Endothelial cell of umbilical vein (primary cell): ENCODE measurements around the gene CACNA1E. TPM values are rescaled to one million over a fixed set of nuclear protein-coding genes. Genes with fewer than 3 reads are reported as not detected.

ENCODE experiments used
- BruUV-seq: library from RNA; stranded (reverse); fragments of 400-500 nt; replicated peaks from 2 replicates; lab custom pipeline; 2021; lab: Mats Ljungman, UMichigan
- CTCF ChIA-PET: fragments of 300-600, 350-600 bp; sonication (Branson Sonifier 250); formaldehyde crosslinking; loops from one replicate; lab custom pipeline; 2021; ENCODE audit warnings: antibody characterized with exemption, inconsistent platforms; lab: Charles Lee
- POLR2A ChIA-PET: fragments of 300-600, 350-600 bp; sonication (Branson Sonifier 250); formaldehyde crosslinking; loops from one replicate; lab custom pipeline; 2021; ENCODE audit warnings: antibody characterized with exemption, inconsistent platforms; lab: Charles Lee
- DNase-seq: peaks from one replicate; pipeline ENCODE4 v3.0.0-alpha.2; 2011; ENCODE audit warnings: low read depth, low spot score
- FAIRE-seq: peaks from 2 replicates; lab custom pipeline; 2011; peaks lifted over from hg19 to GRCh38; lab: Jason Lieb, UNC
- H2AFZ ChIP-seq: 2 replicates; pipeline ENCODE4 v1.6.0; 2012; ENCODE audit warnings: low read depth, low read length, control low read depth, inconsistent platforms
- H3K27ac ChIP-seq: 2 replicates; pipeline ENCODE4 v1.5.1; 2011; ENCODE audit warnings: low read depth, mild to moderate bottlenecking, control low read depth, low read length, moderate library complexity; ENCODE audit not compliant: insufficient read depth
- H3K27me3 ChIP-seq, 2 experiments: 2 replicates each; pipeline versions ENCODE4 v1.6.0 to v1.6.1; 2011; ENCODE audit warnings: low read length in 2 of 2, mixed read lengths in 1 of 2; ENCODE audit not compliant: control insufficient read depth in 2 of 2, insufficient read depth in 2 of 2
- H3K36me3 ChIP-seq, 2 experiments: 2 replicates in 1 of 2; 3 replicates in 1 of 2; pipeline ENCODE4 v1.5.1; 2011; ENCODE audit warnings: low read length in 2 of 2, mild to moderate bottlenecking in 1 of 2, moderate library complexity in 1 of 2; ENCODE audit not compliant: control insufficient read depth in 2 of 2, insufficient read depth in 2 of 2; ENCODE audit errors: extremely low read depth in 1 of 2
- H3K4me1 ChIP-seq: 3 replicates; pipeline ENCODE4 v1.5.1; 2011; ENCODE audit warnings: mild to moderate bottlenecking, low read length; ENCODE audit not compliant: control insufficient read depth, insufficient read depth; ENCODE audit errors: extremely low read depth
- H3K4me2 ChIP-seq: 2 replicates; pipeline ENCODE4 v1.6.1; 2011; ENCODE audit warnings: low read length, control low read depth, mixed read lengths; ENCODE audit not compliant: insufficient read depth
- H3K4me3 ChIP-seq, 3 experiments: fragments of 200-600 bp in 1 of 3; sonication (generic), shearing (Covaris generic) in 1 of 3; replicated peaks in 1 of 3; 2 replicates each; pipeline ENCODE4 v1.5.1; 2011 to 2016; ENCODE audit warnings: control low read depth in 3 of 3, low read length in 3 of 3, mild to moderate bottlenecking in 2 of 3, inconsistent platforms in 1 of 3, low read depth in 1 of 3, moderate library complexity in 1 of 3; ENCODE audit not compliant: insufficient read depth in 1 of 3
- H3K79me2 ChIP-seq: 2 replicates; pipeline ENCODE4 v1.6.0; 2012; ENCODE audit warnings: low read length, inconsistent platforms; ENCODE audit not compliant: control insufficient read depth, insufficient read depth
- H3K9ac ChIP-seq: replicated peaks from 2 replicates; pipeline ENCODE3; 2011; ENCODE audit warnings: low read length, control low read depth; ENCODE audit not compliant: insufficient read depth; ENCODE audit errors: extremely low read depth
- H3K9me1 ChIP-seq: replicated peaks from 3 replicates; pipeline ENCODE4 v1.6.0; 2011; ENCODE audit warnings: mild to moderate bottlenecking, low read length; ENCODE audit not compliant: control insufficient read depth, insufficient read depth; ENCODE audit errors: extremely low read depth
- H3K9me3 ChIP-seq: replicated peaks from 2 replicates; pipeline ENCODE4 v1.5.1; 2012; ENCODE audit warnings: low read length, inconsistent platforms; ENCODE audit not compliant: control insufficient read depth, insufficient read depth
- H4K20me1 ChIP-seq: replicated peaks from 2 replicates; pipeline ENCODE3; 2011; ENCODE audit warnings: mild to moderate bottlenecking, low read length; ENCODE audit not compliant: control insufficient read depth, insufficient read depth; ENCODE audit errors: extremely low read depth
- CTCF ChIP-seq, 2 donors: IDR thresholded peaks; 1 replicate in 1 of 2; 2 replicates in 1 of 2; pipeline ENCODE4 v1.5.1; 2011; ENCODE audit warnings: low read length in 2 of 2, mild to moderate bottlenecking in 2 of 2, moderate library complexity in 2 of 2, control low read depth in 1 of 2, inconsistent platforms in 1 of 2, low read depth in 1 of 2; ENCODE audit not compliant: insufficient read depth in 1 of 2; ENCODE audit errors: extremely low read depth in 1 of 2
- EZH2 ChIP-seq: IDR thresholded peaks from 2 replicates; pipeline ENCODE4 v1.6.1; 2012; ENCODE audit warnings: borderline replicate concordance, low read depth, mild to moderate bottlenecking, moderate library complexity, low read length, inconsistent platforms; ENCODE audit not compliant: severe bottlenecking
- FOS ChIP-seq: IDR thresholded peaks from 2 replicates; pipeline ENCODE4 v1.6.1; 2011; ENCODE audit warnings: mild to moderate bottlenecking, low read length, moderate library complexity, borderline replicate concordance; ENCODE audit not compliant: insufficient read depth
- GATA2 ChIP-seq: IDR thresholded peaks from 2 replicates; pipeline ENCODE4 v1.7.0; 2011; ENCODE audit warnings: low read depth, mild to moderate bottlenecking, moderate library complexity, mixed read lengths, low read length; ENCODE audit not compliant: insufficient read length, insufficient read depth
- JUN ChIP-seq: IDR thresholded peaks from 2 replicates; pipeline ENCODE4 v1.6.1; 2011; ENCODE audit warnings: borderline replicate concordance, low read depth; ENCODE audit not compliant: insufficient read length, insufficient read depth
- MAX ChIP-seq: IDR thresholded peaks from 2 replicates; pipeline ENCODE4 v1.6.1; 2011; ENCODE audit not compliant: insufficient read depth, insufficient read length
- MYC ChIP-seq: IDR thresholded peaks from one replicate; pipeline ENCODE4 v1.6.1; 2011; ENCODE audit warnings: mild to moderate bottlenecking, low read depth, low read length
- POLR2A ChIP-seq: IDR thresholded peaks from 2 replicates; pipeline ENCODE4 v1.6.1; 2012; ENCODE audit warnings: low read depth, mild to moderate bottlenecking, control low read depth, low read length
- POLR2AphosphoS5 ChIP-seq: IDR thresholded peaks from 2 replicates; pipeline ENCODE4 v1.6.1; 2012; ENCODE audit warnings: low read depth, mild to moderate bottlenecking, control low read depth, low read length, moderate library complexity; ENCODE audit not compliant: insufficient read depth
- dilution Hi-C: fragments of 300-500 bp; cut with MboI; formaldehyde crosslinking; loops from one replicate; pipeline ENCODE4 v1.15.0; 2019; ENCODE audit warnings: low sequenced_read_pairs; ENCODE audit not compliant: extremely low pct_ligation_motif_present
- intact Hi-C: fragments of 100-400 bp; cut with micrococcal nuclease; formaldehyde crosslinking; loops from one replicate; pipeline ENCODE4 v1.10.0; 2022
- polyA plus RNA-seq, 4 experiments: library from polyadenylated mRNA; depleted of rRNA in 3 of 4; stranded (reverse) in 3 of 4; unstranded in 1 of 4; fragments of >200 nt; gene quantifications; 2 replicates each; pipeline versions ENCODE4 v1.2.1 to v1.2.3, GENCODE V29; 2011 to 2012; ENCODE audit warnings: missing spikeins in 1 of 4
- total RNA-seq: library from RNA; stranded (reverse); gene quantifications from 2 replicates; pipeline ENCODE4 v1.2.3, GENCODE V29; 2021

CACNA1E gene
- total and polyA plus RNA-seq, 2 donors (not counting 3 experiments of a cell fraction or from before 2014, with no cell fraction given) = not detected

GRCh38 chr1:181783208-181783607, 299.9 kb downstream of the CACNA1E start:
- Histone ChIP-seq H3K9ac (no peak overlapping the region), H3K36me3 (no peaks in the 10 kb centered on the region), H3K79me2 (no peaks in the 10 kb centered on the region), H2AFZ (no peak overlapping the region), H4K20me1 (no peaks in the 10 kb centered on the region), H3K4me3 (no peak overlapping the region), H3K4me2 (no peak overlapping the region), H3K27ac (no peak overlapping the region), H3K4me1 (no peaks in the 10 kb centered on the region), H3K27me3 (no peaks in the 10 kb centered on the region), H3K9me1 (no peaks in the 10 kb centered on the region), H3K9me3 (no peaks in the 10 kb centered on the region)
- BruUV-seq = no TSS peak
- ChIA-PET CTCF (no interaction called here), POLR2A (no interaction called here)
- dilution Hi-C loops = no loop called here
- FAIRE-seq (no peak), DNase-seq (no peak)
- TF ChIP-seq JUN (no peak), POLR2AphosphoS5 (no peak), POLR2A (no peak), MAX (no peak), CTCF (IDR thresholded peaks at IDR 0.05; ENCODE audit: extremely low read depth in 1 of 2, insufficient read depth in 1 of 2, low read depth in 1 of 2, low read length in 2 of 2) (no peak), MYC (no peak), FOS (no peak), GATA2 (no peak), EZH2 (no peak)
- intact Hi-C loops = no loop called here
